HG03060 (cell line): ENCODE results near the gene TMEM141.

Experiments used
- ATAC-seq: cut with Tn5 transposase; IDR thresholded peaks from one replicate; pipeline ENCODE4 v1.9.1; 2021; ENCODE audit warnings: low read depth, moderate number of reproducible peaks; ENCODE audit not compliant: unreplicated experiment

The TMEM141 gene

DNA sequence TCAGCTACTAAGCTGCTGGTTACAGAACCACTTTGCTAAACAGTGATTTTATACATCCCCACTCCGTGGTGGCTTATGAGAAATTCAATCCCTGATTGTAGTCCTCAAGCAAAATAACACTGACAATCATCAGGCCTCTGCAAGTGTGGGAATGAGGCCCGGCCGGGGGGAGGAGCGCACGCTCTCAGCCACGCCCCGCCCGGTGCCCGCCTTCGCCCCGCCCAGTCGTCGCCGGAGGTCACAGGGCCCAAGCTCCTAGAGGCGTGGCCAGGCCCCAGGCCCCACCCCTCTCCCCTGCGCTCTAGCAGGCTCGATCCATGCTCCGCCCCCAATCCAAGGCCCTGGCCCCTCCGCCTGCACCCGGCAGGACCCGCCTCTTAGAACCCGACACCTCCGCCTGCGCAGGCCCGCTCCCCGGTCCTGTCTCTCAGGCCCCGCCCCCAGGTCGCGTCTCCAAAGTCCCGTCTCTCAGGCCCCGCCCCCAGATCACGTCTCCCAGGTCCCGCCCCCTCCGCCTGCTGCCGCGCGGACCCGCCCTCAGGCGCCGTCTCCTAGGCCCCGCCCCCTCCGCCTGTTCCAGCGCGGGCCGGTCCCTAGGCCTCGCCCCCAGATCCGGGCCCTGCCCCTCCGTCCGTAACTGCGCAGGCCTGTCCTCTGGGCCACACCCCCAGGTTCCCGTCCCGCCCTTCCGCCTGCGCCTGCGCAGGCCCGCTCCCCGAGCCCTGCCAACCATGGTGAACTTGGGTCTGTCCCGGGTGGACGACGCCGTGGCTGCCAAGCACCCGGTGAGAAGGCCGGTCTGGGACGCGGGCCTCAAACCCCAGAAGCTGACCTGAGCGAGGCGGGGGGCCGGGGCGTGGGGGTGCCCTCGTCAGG is at the start of gene TMEM141:
TSS of gene TMEM141 (plus strand) at position 705 of the 876 bp plus-strand sequence. CDS start at position 732, 27 bp downstream.
- ATAC-seq, result peak; percentile 51

DNA sequence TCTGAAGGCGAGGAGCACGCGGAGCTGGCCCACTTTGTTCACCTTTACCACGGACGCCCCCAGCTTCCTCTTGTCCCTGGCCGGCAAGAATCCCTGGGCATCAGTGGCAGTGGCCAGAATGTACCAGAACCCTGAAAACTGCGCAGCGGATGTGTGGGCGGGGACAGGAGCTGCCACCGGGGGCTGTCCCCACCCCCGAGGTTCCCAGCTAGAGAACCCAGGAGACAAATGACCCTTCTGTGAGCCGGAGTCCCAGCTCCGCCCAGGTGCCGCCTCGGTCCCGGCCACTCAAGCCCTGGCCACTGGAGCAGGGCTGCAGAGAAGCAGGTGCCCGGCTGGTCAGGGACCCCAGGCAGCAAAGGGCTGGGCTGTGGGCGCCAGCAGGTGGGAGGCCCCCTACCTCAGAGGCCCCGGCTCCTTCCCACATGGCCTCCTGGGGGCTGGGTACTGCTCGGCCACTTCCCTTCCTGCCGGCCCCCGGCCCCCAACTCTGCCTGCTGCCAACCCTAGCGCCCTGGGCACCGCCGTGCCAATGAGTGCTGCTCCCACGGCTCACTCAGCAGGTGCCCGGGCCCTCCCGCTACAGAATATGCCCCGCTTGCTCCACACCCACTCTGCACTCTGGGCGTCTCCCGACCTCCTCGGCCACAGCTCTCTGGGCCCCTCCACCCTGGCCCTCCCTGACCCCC is 49.1 kb upstream of the TMEM141 start:
- no peak for ATAC-seq

DNA sequence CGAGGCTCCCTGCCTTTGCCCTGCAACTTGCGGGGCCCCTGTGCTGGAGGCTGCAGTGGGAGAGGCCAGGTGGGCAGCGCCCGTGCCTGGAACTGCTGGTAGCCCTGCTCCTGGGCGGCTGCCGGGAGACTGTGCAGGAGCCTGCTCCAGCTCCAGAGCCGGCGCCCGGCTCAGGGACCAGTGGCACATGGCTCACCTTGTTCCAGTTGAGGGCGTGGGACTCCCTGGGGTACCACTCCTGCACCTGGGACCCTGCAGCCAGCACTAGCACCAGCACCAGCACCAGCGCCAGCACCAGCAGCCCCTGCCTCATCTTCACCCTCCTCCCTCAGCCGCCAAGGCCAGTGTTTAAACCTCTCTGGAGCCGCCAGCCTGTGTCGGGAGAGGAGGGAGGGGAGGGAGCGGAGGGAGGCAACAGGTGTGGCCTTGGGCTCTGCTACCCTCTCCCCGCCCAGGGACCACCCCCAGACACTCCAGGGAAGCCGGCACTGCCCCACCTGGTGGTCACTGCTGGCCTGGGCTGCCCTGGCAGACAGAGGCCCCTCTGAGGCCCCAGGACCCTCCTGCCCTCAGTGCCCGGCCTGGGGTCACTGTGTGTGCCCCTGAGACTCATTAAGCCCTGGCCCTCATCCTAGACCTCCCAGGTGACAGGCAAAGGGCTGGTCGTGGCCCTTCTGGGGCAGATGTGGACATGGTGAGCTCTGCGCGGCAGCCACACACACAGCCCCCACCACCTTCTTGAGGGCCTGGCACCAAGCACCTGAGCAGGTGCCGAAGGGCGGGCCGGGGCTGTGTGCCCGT is 48.4 kb upstream of the TMEM141 start, which contains the start of gene LCN10:
TSS of gene LCN10 (minus strand) at position 350 of the 801 bp plus-strand sequence. CDS start at position 313, 37 bp downstream.
- no peak for ATAC-seq

DNA sequence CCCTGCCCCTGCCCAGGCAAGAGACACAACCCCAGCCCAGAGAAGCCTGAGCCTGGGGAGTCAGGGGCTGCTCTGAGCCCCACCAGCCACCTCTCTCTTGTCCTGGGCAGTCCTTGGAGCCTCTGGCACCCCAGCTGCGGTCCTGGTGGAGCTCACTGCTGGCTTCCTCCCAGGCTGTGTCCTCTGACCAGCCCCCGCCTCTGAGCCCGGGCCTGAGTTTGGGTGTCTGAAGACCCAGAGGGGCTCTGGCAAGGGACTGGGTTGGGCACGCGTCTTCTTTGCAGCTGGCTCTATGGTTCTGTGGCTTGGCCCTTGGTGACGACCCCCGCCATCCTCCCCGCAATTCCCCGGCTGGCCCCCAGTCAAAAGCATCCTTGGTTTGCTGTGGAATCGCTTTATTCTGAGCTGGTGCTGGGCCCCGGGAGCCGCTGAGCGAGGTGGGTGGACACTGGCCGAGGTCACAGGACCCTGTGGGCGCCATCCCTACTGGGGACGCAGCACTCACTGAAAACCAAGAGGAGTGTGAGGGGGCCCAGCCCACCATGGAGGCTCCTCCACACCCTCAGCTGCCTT is 47.4 kb upstream of the TMEM141 start:
- no peak for ATAC-seq

DNA sequence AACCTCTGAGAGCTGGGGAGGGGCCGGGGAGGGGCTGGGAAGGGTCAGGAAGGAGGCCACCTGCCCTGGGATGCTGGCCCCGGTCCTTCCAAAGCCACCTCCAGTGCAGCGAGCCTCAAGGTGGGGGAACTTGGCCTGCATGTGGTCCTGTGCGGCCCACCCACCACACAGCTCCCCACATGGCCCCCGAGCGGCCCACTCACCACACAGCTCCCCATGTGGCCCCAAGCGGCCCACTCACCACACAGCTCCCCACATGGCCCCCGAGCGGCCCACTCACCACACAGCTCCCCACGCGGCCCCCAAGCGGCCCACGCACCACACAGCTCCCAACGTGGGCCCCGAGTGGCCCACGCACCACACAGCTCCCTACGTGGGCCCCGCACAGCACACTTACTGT is 46.4 kb upstream of the TMEM141 start:
- no peak for ATAC-seq

DNA sequence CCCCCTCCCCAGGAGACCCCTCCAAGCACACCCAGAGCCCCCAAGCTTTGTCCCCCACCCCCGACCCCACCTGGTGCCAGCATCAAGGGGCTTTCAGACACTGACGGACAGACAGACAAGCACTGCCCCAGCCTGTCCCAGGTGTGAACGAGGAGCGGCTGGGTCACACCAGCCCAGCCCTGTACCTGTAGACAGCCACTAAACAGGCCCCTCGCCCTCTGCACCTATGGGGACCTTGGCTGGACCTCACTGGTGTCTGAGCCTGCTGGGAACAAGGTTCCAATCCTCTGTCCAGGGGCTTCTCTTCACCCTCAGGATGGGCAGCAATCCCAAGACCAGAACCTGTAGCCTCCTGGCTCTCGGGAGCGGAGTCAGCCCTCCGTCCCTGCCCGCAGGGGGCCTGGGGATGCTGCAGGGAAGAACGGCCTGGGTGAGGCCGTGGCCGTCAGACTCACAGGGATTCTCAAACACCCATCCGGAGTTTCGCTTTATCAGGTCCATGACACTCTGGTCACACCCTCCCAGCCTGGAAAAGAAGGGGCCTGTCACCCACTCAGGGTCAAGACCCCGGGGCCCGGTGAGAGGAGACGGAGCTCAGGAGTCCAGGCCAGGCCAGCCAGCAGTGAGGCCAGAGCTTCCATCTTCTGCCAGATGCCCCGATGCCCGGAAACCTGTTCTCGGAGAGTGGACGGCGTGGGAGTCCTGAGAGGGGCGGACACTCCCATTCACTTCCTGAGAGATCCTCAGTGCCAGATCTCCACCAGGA is 45.6 kb upstream of the TMEM141 start:
- no peak for ATAC-seq

DNA sequence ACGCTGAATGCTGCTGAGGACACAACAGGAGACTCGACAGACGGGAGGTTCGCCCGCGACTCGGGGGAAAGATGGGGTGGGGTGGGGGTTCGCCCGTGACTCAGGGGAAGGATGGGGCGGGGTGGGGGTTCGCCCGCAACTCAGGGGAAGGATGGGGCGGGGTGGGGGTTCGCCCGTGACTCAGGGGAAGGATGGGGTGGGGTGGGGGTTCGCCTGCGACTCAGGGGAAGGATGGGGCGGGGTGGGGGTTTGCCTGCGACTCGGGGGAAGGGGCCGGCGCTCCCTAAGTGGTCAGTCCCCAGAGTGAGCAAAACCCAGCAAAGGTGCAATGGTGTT is 45.0 kb upstream of the TMEM141 start:
- no peak for ATAC-seq

DNA sequence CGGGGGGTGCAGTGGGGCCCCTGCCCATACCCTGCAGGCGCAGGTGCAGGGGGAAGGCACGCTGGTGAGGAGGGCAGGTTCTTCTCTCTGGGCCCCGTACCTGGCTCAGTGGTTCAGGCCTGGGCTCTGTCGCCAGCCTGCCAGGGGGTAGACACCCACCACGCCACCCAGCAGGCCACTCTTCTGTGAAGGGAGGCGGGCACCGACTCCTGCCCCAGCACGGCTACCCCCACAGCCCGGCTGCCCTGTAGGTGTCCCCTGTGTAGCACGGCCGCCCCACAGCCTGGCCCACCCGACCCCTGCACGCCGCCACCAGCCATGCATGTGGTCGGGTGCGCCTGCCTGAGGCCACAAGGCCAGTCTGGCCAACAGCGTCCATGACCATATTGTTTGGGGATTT is 44.5 kb upstream of the TMEM141 start:
- ATAC-seq, result no peak

DNA sequence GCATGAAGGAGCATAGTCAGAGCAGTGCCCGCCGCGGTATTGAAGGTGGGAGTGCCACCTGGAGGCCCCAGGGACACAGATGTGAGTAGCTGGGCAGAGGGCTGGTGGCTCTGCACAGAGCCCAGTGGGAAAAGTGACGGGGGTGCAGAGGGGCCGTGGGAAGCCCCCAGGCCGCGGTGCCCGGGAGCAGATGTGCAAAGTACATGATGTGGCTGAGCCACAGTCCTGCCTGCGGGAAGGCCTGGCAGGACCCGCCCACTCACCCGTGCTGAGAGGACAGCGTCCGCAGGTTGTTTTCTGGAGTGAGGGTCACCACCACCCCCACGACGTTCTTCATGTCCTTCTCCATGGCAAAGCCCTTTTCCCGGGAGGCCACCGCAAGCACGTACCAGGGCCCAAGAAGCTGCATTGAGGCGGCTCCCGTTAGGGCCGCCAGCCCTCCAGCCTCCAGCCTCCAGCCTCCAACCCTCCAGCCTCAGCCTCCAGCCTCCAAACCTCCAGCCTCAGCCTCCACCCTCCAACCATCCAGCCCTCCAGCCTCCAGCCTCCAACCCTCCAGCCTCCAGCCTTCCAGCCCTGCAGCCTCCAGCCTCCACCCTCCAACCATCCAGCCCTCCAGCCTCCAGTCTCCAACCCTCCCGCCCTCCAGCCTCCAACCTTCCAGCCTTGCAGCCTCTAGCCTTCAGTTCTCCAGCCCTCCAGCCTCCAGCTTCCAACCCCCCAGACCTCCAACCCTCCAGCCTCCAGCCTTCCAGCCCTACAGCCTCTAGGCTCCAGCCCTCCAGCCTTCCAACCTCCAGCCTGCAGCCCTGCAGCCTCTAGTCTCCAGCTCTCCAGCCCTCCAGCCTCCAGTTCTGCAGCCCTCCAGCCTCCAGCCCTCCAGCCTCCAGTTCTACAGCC is 43.7 kb upstream of the TMEM141 start:
- no peak for ATAC-seq

DNA sequence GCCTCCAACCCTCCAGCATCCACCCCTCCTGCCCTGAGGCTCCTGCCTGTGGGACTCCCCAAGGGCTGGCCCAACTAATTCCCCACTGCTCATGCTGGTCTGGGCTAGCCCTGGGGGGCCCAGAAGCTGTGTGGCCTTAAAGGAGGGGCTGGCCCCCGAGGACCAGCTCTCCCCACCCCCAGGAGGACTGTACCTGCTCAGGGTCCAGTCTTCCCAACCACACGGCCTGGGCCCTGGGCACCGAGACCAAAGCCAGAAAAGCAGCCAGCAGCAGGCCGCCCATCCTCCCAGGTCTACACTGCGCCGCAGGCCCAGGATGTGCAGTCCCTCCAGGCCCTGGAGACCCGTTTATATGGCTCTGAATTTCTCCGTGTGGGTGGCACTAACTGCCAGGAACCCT is 42.9 kb upstream of the TMEM141 start, which contains the start of gene LCN6:
TSS of gene LCN6 (minus strand) at position 325 of the 400 bp plus-strand sequence. CDS start at position 283, 42 bp downstream.
- ATAC-seq, result no peak

DNA sequence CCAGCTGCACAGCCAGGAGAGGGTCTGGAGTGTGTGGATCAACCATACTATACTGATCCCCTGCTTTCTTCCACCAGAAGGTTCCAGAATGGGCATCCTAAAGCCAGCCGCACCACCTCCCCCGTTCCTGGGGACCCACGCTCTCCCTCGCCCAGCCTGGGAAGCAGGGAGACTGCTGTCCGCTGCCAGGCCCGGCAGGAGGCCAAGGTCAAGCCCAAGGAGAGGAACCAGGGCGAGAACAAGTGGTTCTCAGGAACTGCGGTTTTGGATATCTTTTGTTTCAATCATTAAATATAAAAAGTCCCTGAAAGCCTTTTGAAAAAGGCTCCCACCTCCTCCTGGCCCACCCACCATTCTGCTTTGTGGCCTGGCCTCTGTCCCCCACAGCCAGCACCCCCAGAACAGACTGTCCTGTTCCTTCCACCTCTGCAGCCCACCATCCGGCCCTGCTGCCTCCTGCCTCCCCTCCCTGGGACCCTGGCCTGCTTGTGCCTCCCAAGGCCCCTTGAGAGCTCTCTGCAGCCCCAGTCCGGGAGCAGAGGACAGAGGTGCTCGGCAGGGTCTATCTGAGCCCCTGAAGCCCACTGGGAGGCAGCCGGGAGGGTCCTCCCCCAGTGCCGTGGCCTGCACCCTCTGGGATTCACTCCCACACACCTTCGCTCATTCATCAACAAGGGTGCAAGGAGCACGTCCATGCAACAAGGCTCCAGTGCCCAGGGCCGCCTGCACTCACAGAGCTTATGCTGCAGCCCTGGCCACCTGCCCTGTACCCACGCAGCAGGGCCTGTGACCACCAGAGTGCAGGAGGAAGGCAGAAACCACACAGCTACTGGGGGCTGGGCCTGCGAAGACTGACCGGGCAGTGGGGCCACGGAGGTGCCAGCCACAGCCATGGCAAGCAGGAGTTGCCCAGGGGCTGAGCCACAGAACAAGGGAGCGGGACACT is 42.2 kb upstream of the TMEM141 start:
- ATAC-seq, result no peak

DNA sequence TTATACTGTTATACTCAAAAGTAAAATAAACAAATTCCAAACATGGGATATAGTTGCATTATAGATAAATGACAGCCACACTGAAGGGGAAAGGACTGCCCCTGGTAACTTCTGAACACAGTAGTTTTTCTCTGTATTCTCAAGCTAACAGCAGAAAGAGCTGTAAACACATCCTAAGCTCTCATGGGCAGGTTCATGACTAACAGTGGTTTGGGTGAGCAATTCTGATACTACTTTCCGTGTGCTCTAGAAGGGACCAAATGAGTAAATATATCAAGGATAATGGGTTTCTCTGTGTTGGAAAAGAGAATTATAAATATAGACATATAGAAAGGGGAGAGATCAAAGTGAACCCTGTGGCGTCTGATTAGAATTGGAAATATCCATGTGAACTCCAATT is 40.6 kb upstream of the TMEM141 start:
- no peak for ATAC-seq

DNA sequence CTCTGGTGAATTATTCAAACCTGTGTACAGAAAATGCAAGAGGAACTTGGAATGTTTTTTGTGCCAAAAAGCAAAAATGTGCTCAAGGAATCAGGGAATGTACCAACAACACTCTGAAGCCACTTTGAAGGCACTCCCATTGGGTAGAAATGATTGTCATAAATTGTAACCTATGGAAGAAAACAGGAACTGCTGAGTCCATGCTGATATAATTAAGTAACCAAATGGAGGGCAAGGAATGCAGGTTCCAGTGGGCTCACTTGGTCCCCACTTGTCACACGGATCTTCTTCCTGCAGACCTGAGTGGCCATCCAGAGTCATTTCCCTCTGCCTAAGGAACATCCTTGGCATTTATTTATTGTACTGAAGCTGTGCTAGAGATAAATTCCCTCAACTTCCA is 39.9 kb upstream of the TMEM141 start:
- no peak for ATAC-seq

DNA sequence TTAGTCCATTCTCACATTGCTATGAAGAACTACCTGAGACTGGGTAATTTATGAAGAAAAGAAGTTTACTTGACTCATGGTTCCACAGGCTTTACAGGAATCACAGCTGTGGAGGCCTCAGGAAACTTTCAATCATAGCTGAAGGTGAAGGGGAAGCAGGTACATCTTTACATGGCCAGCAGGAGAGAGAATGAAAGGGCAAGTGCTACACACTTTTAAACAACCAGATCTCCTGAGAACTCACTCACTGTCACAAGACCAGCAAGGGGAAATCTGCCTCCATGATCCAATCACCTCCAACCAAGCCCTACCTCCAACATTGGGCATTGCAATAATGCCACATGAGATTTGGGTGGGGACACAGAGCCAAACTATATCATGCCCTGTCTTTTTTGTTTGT is 39.3 kb upstream of the TMEM141 start:
- ATAC-seq, result no peak

DNA sequence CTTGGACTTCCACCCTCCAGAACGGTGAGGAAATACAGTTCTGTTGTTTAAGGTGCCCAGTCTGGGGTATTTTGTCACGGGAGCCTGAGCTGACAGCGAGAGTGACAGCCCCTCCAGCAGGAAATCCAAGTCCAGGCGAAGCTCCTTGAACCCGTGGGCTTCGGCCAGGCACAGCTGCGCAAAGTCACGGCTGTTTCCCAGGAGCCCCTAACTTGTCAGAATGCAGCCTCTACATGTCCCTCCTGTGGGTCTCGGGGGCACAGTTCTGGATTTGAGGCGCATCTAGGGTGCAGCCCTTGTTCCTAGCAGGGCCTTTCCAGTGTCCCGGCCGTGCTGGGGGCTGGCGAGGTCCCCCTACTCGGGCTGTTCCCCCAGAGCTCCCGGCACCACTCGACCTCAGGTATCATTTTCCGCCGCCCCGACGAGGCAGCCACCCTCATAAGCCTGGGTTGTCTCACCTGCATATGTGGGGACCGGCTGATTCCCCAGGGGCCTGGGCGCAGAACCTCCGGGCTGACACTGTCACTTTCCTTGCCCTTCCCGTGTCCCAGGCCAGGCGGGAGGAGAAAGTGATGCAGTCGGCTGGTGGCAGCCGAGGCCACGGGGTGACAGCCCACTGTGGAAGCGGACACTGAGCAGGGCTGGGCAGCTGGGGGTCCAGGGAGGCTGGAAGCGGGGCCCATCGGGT is 37.6 kb upstream of the TMEM141 start:
- ATAC-seq, result no peak

DNA sequence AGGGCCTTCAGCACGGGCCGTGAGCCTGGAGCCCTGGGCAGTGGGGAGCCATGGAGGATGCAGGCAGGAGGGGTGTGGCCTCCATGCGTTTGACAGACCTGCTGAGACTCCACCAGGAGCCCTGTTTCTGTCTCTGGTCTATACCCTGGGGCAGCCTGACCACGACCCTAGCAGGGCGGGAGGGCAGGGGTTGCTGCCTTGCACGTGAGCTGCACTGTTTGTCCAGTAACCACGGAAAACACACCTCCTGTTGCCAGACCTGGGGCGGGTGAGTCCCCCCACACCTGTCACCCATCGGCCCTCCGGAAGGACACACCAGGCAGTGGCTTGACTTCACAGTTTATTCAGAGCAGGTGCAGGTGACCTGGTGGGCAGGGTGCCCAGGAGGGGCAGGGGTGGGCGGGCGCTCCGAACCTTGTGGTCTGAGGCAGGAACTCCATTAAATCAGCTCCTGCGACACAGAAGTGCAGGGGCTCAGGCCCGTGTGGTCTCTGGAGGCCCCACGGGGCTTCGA is 37.0 kb upstream of the TMEM141 start:
- ATAC-seq, result no peak
